SK-MEL-5 (cell line): ENCODE measurements around the gene TEX28. TPM values are rescaled to one million over a fixed set of nuclear protein-coding genes. Genes with fewer than 3 reads are reported as not detected.
"Not testable (repeated sequence)": the region's sequence is repeated elsewhere in the genome, so short reads cannot be mapped to it uniquely, and the experiment has no call there.

ENCODE experiments used
- DNase-seq: peaks from one replicate; pipeline ENCODE4 v3.0.0-alpha.2; 2016; ENCODE audit warnings: low read depth, low spot score
- in situ Hi-C: cut with HindIII; loops from 2 replicates; pipeline ENCODE4 v1.10.0; 2016; ENCODE audit warnings: low sequenced_read_pairs, high pct_unique_total_duplicates, low pct_unique_long_range_greater_than_20kb
- total RNA-seq: library from RNA; depleted of rRNA; stranded (reverse); fragments of >200 nt; shearing (Covaris generic); gene quantifications from 2 replicates; pipeline ENCODE4 v1.2.3, GENCODE V29; 2014

Gene TEX28
- total RNA-seq, 1 experiment from 2014 or later: not detected

DNA sequence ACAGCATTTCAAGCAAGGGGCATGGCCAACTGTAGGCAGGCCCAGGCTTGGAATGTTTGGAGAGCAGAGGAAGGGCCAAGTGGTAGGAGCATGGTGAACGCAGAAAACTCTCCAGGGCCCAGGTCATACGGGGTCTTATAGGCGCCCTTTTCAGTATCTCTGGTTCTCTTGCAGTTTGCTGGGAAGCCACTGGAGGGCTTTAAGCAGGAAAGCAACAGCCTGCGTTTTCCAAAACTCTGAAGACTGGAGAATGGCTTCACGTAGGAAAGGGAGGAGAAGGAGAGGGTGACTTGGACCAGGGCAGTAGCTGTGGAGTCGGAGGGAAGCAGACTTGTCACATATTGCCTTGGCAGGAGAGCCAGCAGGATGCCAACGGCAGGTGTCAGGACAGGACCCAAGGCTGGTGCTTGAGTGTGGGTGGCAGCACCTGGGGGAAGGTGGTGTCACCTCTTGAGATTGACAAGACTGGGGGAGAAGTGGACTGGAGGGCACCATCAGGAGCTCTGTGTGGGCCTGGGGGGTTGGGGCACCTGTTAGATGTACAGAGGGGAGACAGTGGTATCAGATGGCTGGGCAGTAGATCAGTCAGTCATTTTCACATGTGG is 22.6 kb upstream of the TEX28 start:
- peak; percentile 64 for DNase-seq
- in situ Hi-C loops: no loop called here

DNA sequence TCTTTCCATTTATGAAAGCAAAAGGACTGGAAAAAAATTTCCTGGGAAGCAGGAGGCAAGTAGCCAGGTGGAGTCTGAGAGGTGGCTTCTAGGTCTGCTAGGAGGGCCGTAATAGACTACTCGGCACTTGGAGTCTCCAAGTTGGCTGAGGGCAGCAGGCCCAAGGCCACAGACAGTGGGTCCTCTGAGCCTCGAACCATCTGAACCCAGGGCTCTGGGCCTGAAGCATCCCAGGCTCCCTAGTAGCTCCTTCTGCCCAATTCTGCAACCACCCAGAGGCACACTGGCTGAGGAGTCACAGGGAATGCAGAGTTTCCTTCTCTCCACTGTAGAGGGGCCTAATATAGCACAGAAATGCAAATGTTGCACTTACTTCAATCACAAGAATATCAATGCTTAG is 20.5 kb upstream of the TEX28 start:
- in situ Hi-C loops: no loop called here
- no peak for DNase-seq

DNA sequence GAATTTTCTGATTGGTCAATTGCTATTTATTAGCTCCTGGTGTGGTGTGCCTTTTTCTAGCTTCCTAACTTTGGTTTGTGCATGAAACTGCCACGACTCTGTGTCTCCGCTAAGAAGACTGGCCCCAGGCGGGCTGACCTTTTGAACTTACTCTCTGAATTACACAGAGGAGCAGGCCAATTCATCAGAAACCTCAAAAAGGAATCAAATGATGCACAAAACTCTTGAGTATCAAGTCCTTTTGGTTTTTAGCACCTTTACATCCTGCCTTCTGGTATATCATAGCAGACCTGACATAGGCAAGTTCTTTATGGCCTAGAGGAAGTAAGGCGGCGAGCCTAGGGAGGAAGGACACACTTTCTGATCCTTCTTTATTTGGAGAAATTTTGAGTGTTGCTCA is 18.2 kb upstream of the TEX28 start:
- DNase-seq: no peak
- in situ Hi-C loops: no loop called here

DNA sequence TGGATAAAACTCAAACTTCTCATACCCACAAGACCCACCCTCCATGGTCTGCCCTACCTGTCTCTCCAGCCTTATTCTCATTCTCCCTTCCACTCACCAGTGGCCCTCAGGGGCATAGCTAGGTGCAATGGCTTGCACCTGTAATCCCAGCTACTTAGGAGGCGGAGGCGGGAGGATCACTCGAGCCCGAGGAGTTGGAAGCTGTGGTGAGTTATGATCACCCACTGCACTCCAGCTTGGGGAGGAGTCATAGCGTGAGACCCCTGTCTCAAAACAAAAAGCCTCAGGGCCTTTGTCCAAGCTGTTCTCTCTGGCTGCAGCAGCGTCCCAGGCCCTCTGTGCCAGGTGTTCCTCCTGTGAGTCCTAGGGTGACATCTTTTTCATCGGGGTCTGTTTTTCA is 17.2 kb upstream of the TEX28 start:
- DNase-seq: no peak
- in situ Hi-C loops: no loop called here

DNA sequence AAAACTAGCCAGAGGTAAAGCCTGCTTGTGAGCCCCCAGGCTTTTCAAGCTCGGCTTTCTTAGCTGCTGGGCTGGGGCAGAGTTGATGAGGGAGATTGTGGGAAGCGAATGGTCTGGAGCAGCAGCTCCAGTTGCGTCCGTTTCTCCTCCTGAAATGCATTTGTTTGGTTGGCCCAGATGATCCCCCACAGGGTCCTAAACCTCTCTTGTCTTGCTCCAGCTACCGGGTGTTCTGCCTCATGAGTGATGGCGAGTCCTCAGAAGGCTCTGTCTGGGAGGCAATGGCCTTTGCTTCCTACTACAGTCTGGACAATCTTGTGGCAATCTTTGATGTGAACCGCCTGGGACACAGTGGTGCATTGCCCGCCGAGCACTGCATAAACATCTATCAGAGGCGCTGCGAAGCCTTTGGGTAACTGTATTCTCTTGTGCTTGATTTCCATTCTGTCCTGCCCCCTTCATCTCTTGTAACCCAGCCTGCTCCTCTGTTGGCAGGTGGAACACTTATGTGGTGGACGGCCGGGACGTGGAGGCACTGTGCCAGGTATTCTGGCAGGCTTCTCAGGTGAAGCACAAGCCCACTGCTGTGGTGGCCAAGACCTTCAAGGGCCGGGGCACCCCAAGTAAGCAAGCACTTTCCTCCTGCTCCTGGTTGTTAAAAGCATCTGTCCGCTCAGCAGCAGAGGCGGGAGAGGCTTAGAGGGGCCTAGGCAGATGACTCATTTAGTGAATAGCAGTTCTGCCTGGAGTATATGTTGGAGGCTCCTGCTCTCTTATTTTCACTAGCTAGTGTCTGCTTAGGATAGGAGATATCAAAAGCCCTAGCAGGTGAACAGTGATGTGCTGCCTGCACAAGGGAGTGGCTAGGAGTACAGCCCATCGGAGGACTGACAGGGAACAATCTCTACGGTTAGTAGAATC is 16.0 kb upstream of the TEX28 start:
- in situ Hi-C loops: no loop called here
- DNase-seq: no peak

DNA sequence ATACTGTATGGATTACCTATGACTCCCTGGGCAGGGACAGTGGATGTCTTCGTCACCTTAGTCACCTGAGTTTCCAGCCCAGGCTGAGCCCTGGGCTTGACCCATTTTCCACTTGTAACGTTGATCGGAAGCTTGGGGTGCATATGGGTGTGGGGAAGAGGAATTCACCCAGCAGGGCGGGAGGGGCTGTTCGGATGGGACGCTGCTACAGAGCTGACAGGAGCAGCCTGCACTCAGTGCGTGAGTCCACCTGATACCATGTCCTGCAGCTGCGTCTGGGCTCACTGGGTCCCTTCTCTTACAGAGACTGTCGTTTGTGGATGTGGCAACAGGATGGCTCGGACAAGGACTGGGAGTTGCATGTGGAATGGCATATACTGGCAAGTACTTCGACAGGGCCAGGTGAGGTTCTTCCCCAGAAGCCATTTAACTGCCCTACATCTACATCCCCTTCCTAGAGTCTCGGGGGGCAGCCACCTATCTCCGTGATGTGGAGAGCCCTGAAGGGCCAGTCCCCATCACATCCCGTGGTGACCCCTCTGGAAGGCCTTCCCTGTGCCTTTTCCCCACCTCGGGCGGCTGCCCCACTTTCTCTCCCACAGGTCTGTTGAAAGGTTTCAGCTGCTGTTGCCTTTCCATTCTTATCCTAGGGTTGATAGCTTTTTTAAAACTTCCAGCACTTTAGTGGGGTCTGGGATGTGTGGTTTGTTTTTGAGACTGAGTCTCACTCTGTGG is 14.3 kb upstream of the TEX28 start:
- in situ Hi-C loops: no loop called here
- DNase-seq: no peak

DNA sequence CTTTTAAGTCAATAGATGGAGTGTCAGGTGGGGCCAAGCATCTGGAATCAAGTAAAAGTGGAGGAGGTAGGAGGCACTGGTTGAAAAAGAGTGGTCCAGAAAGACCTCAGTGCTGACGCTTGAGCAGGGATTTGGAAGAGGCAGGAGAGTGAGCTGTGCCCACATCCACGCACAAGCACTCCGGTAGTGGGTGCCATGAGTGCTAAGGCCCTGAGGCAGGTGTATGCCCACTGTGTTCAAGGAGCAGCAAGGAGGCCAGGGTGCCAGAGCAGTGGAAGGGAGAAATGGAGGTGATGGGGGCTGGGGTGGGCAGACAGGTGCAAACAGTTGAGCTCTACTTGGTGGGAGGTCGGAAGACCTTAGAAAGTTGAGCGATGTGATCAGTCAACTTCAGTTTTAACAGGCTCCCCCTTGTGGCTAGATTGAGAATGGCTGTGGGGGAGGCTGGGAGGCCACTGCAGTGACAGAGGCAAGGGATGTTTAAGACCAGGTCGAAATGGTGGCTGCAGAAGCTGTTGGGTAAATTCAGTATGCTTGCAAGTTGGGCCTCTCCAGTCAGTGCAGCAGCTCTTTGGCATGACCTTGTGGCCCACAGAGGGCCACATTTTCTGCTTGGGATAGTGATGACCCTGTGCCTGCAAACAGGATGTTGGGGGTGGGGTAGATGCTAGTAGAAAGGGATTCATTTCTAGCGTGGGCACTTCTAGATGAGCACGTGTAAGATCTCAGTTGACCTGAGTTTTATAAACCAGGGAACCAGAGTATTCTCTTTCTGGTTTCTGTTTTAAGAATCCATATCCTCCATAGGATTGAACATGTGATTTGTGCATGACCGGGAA is 13.4 kb upstream of the TEX28 start:
- in situ Hi-C loops: no loop called here
- DNase-seq: peak; percentile 67

DNA sequence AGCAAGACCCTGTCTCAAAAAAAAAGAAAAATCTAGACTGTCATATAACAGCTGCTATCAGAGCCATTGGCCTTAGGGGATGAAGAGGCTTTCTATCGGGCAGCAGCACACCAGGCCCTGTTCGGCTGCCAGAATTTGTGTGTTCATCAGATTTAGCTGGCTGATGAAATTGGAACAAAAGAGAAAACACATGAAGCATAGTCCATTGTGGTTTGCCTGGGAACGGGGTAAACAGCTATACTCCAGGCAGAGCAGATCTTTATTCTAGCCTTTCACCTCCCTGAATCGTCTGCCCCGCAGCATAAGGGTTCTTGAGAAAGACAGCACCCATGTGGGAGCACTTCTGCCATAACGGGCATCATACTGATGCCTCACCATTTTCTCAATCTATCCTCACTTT is 12.3 kb upstream of the TEX28 start:
- no peak for DNase-seq
- in situ Hi-C loops: no loop called here

DNA sequence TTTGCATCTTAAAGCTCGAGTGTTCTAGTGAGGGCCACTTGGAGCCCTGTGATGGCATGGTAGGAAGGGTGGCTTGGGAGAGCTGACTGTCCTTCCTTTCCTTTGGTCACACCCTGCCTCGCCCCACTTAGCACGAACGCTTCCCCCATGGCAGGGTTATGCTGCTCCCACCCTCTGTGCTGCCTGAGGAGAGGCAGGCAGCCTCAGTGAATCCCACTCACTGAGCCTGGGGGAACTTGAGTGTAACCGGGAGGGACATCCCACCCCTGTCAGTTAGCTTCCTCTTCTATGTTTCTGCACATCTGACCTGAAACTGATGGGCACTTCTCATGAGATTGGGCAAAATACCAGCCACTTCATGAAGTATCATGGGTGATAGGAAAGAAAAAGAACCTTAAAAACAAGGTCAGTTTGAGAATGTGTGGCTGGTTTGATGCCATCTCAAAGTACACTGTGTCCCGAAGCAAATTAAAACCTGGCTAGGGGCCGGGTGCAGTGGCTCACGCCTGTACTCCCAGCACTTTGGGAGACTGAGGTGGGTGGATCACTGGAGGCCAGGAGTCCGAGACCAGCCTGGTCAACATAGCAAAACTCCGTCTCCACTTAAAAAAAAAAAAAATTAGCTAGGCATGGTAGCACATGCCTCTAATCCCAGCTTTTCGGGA is 10.7 kb upstream of the TEX28 start:
- no peak for DNase-seq
- in situ Hi-C loops: no loop called here

DNA sequence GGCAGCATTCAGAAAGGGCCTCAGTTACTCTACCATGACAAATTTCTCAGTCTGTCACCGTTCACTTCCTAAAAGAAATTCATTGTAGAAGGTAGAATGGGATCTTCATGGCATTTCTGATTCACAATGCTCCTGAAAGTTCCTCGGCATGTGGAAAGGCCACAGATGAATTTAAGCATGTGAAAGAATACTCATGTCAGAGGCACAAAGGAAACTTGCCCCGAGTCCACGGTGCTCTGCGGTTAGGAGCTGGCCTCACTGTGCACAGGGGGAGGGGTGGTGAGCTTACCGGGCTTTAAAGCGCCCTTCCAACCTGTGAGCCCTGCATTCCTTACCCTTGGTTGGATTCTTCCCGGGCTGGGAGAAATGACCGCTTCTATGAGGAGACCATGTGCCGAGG is 9.9 kb upstream of the TEX28 start:
- peak; percentile 23 for DNase-seq
- in situ Hi-C loops: no loop called here

DNA sequence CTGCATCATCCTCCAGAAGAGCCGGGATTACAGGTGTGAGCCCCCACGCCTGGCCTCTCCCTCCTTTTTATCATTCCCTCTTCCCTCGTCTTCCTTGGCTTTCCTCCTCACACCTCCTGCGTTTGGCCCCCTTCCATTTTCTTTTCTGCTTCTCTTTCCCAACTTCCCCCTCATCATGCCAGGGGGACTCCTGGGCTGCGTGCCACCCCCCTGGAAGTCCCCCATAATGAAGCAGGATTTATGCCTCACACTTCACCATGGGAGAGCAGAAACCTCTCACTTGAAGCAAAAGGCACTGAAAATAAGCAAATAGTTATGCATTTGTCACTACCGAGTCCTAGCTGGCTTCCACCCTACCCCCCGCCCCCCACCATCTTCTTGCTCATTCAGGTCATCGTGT is 8.6 kb upstream of the TEX28 start:
- in situ Hi-C loops: no loop called here
- DNase-seq: no peak

DNA sequence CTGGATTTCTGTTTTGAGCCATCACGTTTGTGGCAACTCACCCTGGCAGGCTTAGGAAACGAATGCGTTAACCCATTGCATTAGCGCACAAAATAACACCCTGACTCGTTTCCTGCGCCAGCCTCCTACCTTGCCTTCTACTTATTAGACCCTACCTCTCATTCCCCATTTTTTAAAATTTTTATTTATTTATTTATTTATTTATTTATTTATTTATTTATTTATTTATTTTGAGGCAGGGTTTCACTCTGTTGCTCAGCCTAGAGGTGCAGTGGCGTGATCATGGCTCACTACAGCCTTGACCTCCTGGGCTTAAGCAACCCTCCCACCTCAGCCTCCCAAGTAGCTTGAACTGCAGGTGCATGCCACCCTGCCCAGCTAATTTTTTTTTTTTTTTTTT is 8.1 kb upstream of the TEX28 start:
- in situ Hi-C loops, DNase-seq: not testable (repeated sequence)

DNA sequence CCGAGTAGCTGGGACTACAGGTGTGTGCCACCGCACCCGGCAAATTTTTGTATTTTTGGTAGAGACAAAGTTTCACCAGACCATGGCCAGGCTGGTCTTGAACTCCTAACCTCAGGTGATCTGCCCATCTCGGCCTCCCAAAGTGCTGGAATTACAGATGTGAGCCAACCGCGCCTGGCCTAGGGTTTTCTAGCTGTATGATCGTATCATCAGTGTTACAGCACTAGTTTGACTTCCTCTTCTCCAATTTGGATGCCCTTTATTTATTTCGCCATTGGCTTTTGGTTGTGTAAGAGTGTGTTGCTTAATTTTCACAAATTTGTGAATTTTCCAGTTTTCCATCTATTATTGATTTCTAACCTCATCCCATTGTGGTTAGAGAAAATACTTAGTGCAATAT is 5.9 kb upstream of the TEX28 start:
- no peak for DNase-seq
- in situ Hi-C loops: no loop called here

DNA sequence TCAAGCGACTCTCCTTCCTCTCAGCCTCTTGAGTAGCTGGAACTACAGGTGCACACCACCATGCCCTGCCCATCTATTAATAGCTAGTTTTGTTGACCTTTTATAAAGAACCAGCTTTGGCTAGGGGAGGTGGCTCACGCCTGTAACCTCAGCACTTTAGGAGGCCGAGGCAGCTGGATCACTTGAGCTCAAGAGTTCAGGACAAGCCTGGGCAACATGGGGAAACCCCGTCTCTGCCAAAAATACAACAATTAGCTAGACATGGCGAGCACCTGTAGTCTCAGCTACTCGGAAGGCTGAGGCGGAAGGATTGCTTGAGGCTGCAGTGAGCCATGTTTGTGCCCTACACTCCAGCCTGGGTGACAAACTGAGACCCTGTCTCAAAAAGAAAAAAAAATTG is 3.4 kb upstream of the TEX28 start:
- in situ Hi-C loops: no loop called here

DNA sequence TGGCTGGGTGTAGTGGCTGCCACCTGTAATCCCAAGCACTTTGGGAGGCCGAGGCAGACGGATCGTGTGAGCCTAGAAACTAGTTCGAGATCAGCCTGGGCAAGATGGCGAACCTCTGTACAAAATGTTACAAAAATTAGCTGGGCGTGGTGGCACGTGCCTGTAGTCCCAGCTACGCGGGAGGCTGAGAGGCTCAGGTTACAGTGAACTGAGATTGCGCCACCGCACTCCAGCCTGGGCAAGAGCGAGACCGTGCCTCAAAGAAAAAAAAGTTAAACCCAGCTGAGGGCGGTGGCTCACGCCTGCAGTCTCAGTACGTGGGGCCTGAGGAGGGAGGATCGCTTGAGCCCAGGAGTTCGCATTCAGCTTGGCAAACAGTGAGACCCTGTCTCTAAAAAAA is 1.8 kb upstream of the TEX28 start:
- in situ Hi-C loops: no loop called here
- DNase-seq: no peak

More for the DNA sequence above, 3.4 kb upstream of the TEX28 start:
- no peak for DNase-seq

DNA sequence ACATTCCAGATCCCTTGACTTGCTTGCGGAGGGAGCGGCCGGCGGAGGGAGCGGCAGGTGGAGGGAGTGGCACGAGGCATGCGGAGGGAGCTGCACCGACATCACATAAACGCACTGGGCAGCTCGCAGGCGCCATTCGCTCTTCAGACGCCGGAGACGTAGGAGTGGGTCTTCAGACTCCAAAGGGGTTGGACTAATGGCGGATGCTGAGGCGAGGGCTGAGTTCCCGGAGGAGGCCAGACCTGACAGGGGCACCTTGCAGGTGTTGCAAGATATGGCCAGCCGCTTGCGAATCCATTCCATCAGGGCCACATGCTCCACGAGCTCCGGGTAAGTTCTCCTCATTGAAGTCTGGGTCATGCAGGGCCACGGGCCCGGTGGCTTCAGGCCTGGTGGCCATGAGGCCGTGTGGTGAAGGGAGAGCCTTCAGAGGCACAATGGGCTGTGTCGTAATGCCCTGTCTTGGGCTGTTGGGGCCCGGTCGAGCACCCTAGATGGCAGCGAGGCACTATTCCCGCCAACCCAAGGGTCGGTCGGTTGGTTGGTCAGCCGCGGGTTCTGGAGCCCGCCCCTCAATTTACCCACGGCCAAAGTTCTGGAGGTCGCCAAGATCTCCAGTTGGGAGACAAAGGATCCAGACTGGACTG is 863 bp upstream of the TEX28 start, which contains the start of gene TKTL1:
Gene TKTL1 (plus strand): TSS at position 132 of the 647 bp plus-strand sequence. CDS start 65 bp downstream, at position 197.
- in situ Hi-C loops: no loop called here
- no peak for DNase-seq

DNA sequence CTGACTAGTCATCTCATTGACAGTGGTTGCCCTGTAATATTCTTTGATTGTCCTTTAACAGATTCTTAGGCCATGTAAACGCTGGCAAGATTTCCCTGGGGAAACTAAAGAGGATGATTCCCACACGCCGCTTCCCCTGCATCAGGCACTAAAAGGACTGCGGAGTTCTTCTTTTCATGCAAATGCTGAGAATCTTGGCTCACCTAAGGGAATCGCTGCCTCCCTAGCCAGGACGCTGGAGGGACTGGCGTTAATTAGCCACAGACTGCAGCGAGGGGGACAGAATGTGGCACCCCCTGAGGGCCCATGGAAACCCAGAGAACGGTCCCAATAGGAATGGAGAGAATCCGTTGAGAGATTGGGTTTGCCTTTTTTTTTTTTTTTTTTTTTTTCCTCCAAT is 8.5 kb downstream of the TEX28 start:
- DNase-seq, in situ Hi-C loops: not testable (repeated sequence)
